Esophagus muscularis mucosa (tissue), 4 donors: ENCODE measurements around the gene CENPT. TPM values are rescaled to one million over a fixed set of nuclear protein-coding genes. Genes with fewer than 3 reads are reported as not detected.
A peak's percentile ranks its signal among the peaks of the same experiment; 100 is the strongest.

Experiments
- DNase-seq: peaks from one replicate; pipeline ENCODE4 v3.0.0-alpha.2; 2017; ENCODE audit errors: extremely low spot score
- H3K27ac ChIP-seq, 4 donors: fragments of 200-600 bp; sonication (generic); replicated peaks in 1 of 4; 1 replicate in 3 of 4; 2 replicates in 1 of 4; pipeline ENCODE4 v1.5.1; 2016 to 2019; ENCODE audit warnings: mild to moderate bottlenecking in 1 of 4
- H3K27me3 ChIP-seq, 4 donors: fragments of 200-600 bp; sonication (generic); one replicate each; pipeline versions ENCODE4 v1.5.1 to v1.6.0; 2016 to 2019
- H3K36me3 ChIP-seq, 4 donors: fragments of 200-600 bp; sonication (generic); one replicate each; pipeline ENCODE4 v1.5.1; 2016 to 2019
- H3K4me1 ChIP-seq, 4 donors: fragments of 200-600 bp; sonication (generic); one replicate each; pipeline ENCODE4 v1.5.1; 2016 to 2019
- H3K4me3 ChIP-seq, 4 donors: fragments of 200-600 bp; sonication (generic); 1 replicate in 2 of 4; 2 replicates in 2 of 4; pipeline ENCODE4 v1.5.1; 2016 to 2019; ENCODE audit warnings: mild to moderate bottlenecking in 4 of 4, moderate library complexity in 1 of 4
- H3K9me3 ChIP-seq, 4 donors: fragments of 200-600 bp; sonication (generic); 1 replicate in 3 of 4; 2 replicates in 1 of 4; pipeline ENCODE4 v1.5.1; 2016 to 2019
- CTCF ChIP-seq, 3 experiments: fragments of 200-600 bp in 2 of 3; fragments of 450-650 bp in 1 of 3; sonication (generic) in 2 of 3; IDR thresholded peaks; one replicate each; pipeline ENCODE4 v1.5.1; 2017 to 2019; ENCODE audit warnings: antibody characterized with exemption in 3 of 3, mild to moderate bottlenecking in 2 of 3, moderate library complexity in 1 of 3
- EP300 ChIP-seq: sonication (generic); formaldehyde crosslinking; IDR thresholded peaks from one replicate; pipeline ENCODE4 v1.6.1; 2017; ENCODE audit warnings: antibody characterized with exemption
- POLR2A ChIP-seq: fragments of 450-650 bp; IDR thresholded peaks from one replicate; pipeline ENCODE4 v1.6.1; 2017; ENCODE audit warnings: antibody characterized with exemption, moderate library complexity, mild to moderate bottlenecking, low read depth
- POLR2AphosphoS5 ChIP-seq, 2 donors: sonication (generic); formaldehyde crosslinking; IDR thresholded peaks; one replicate each; pipeline ENCODE4 v1.6.1; 2017; ENCODE audit warnings: antibody characterized with exemption in 2 of 2
- WGBS: methylation state at CpG from one replicate; pipeline ENCODE4 v1.1.5; 2018; 5-methylcytosine and 5-hydroxymethylcytosine counted together
- intact Hi-C: fragments of 100-400 bp; cut with DNase I; formaldehyde crosslinking; loops from one replicate; pipeline ENCODE4 v1.15.1; 2023
- total RNA-seq, 4 donors: library from RNA; depleted of rRNA; stranded (reverse); fragments of >200 nt; gene quantifications; one replicate each; pipeline versions ENCODE4 v1.1.0 to v1.2.1, GENCODE V29; 2016

CENPT gene
- 10 to 100 TPM; 30.3 to 50.7 (median 33.2) TPM for total RNA-seq

DNA sequence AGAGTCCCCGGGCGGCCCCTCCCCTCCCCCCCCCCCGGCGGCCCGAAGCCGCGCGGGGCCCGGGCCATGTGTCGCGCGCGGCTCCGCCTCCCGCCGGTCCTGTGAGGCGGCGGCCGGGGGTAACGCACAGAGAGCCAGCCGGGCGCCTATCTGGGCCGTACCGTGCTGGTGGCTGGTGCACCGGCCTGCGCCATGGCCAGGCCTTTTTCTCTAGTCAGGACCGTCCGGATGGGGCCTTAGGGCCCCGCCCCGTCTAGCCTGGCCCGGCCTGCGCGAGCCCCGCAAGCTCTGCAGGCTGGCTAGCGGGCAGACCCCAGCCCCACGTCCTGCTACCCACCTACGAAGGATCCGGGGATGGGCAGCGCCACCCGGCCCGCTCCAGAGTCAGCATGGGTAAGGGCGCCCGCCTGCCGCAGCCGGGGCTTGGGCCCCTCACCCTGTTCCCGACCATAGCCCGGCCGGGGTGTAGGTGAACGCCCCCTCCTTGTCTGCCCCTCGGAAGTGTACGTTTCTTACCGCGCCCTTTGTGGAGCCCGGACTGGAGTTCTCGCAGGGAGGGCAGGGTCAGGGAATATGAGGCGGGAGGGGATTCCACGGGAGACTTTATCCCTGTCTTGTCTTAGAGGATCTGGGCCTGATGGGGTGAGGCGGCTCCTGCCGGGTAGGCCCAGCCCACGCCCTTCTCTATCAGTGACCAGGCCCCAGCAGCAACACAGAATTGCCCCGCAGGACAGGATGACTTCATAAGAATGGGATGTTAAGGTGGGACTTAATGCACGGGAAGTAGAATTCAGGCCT lies at the start of gene CENPT:
CENPT (minus strand) TSS at position 630 of the 798 bp plus-strand sequence. CDS start 13,834 bp downstream, outside the sequence.
- WGBS: 0% methylated on average over 17 of the region's 62 CpGs
- intact Hi-C loops: no loop called here
- Histone ChIP-seq H3K9me3 (no peaks in the 10 kb centered on the region), H3K27me3 (no peaks in the 10 kb centered on the region), H3K36me3 (peaks cover 0 to 10% (median 3%) of the 10 kb centered on the region in 4 donors), H3K4me3 (peak within 1 kb of the TSS; percentile 85 to 99 (median 93)), H3K4me1 (peaks cover 48 to 81% (median 63%) of the 10 kb centered on the region in 4 donors), H3K27ac (peak within 1 kb of the TSS; percentile 98 to 99 (median 99))
- DNase-seq: no peak
- no peak for TF ChIP-seq POLR2A
- TF ChIP-seq CTCF (IDR thresholded peaks at IDR 0.05): no peak
- no peak for TF ChIP-seq EP300
- TF ChIP-seq POLR2AphosphoS5 (IDR thresholded peaks at IDR 0.05): no peak

- Histone ChIP-seq H3K36me3 (peaks cover 0 to 13% (median 7%) of the 10 kb centered on the region in 4 donors), H3K27me3 (no peaks in the 10 kb centered on the region), H3K4me3 (no peak overlapping the region), H3K27ac (peak overlapping the region; percentile 25 to 68 (median 64)), H3K9me3 (no peaks in the 10 kb centered on the region), H3K4me1 (peaks cover 47 to 66% (median 60%) of the 10 kb centered on the region in 4 donors)
- no peak for DNase-seq
- 67% methylated on average over 3 of the region's 3 CpGs for WGBS
- intact Hi-C loops: no loop called here
- peak in 1 of 2 donors; percentile 41 for TF ChIP-seq POLR2AphosphoS5 (IDR thresholded peaks at IDR 0.05)
- TF ChIP-seq CTCF (IDR thresholded peaks at IDR 0.05): no peak
Measured at GRCh38 chr16:67897231-67897630, 49.7 kb upstream of the CENPT start.

GRCh38 chr16:67893743-67894399 lies 46.4 kb upstream of the CENPT start:
- H3K9me3 ChIP-seq: no peaks in the 10 kb centered on the region
- intact Hi-C loops: no loop called here
- peaks cover 47 to 61% (median 58%) of the 10 kb centered on the region in 4 donors for H3K4me1 ChIP-seq
- peaks cover 0 to 2% (median 0%) of the 10 kb centered on the region in 4 donors for H3K36me3 ChIP-seq
- no peak for DNase-seq
- peak overlapping the region; percentile 95 to 99 (median 97) for H3K27ac ChIP-seq
- peak overlapping the region; percentile 83 to 96 (median 94) for H3K4me3 ChIP-seq
- WGBS: 20% methylated on average over 13 of the region's 14 CpGs
- no peaks in the 10 kb centered on the region for H3K27me3 ChIP-seq
- TF ChIP-seq POLR2A: no peak
- TF ChIP-seq CTCF (IDR thresholded peaks at IDR 0.05): no peak
- TF ChIP-seq EP300: no peak
- no peak for TF ChIP-seq POLR2AphosphoS5 (IDR thresholded peaks at IDR 0.05)

DNA sequence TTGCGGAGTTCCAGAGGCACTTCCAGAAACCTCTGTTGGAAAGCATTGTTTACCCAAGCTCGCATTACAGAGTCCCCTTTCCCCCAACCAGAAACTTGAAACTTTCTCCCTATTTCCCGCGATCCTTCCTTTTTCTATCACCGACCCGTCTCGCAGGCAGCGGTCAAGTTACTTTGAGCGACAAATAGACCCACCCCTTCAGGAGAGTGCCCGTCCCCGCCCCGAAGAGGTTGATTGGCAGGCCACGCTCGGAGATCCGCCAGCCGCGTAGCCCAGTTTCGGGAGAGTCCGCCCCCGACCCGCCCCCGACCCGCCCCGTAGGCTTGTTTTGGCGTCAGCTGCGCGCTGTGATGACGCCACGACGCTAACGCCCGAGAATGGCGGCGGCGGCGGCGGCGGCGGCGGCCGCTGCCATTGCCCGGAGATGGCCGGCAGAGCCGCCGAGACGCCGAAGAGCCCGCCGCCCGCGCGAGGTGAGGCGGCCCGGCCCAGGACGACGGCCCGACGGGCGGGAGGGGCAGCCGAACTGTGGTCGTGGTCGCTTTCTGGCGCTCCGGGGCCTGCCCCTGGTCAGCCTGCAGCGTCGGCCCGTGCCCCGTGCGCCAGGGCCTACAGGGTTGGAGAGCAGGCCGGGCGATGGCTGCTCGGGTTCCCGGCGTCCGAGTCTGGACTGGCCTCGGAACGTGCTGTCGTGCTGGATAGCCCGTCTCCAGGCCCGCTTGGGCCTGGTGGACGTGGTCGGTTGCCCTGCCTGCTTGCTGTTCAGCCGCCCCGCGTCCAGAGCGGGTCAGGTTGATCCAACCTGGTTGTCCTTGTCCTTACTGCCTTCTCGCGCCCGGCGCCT lies 45.6 kb upstream of the CENPT start, which contains the start of gene PSKH1:
PSKH1 (plus strand) TSS at position 356 of the 844 bp plus-strand sequence. CDS start 15,496 bp downstream, outside the sequence.
- intact Hi-C loops: no loop called here
- peaks cover 46 to 56% (median 53%) of the 10 kb centered on the region in 4 donors for H3K4me1 ChIP-seq
- H3K9me3 ChIP-seq: no peaks in the 10 kb centered on the region
- H3K4me3 ChIP-seq: peak within 1 kb of the TSS; percentile 83 to 96 (median 94)
- under 1% methylated on average over 17 of the region's 90 CpGs for WGBS
- peak; percentile 99 for DNase-seq
- TF ChIP-seq POLR2AphosphoS5 (IDR thresholded peaks at IDR 0.05): peak; percentile 72 to 87
- TF ChIP-seq POLR2A: peak; percentile 42
- no peak for TF ChIP-seq EP300
- peaks cover 0 to 2% (median 0%) of the 10 kb centered on the region in 4 donors for H3K36me3 ChIP-seq
- H3K27ac ChIP-seq: peak within 1 kb of the TSS; percentile 95 to 99 (median 97)
- no peaks in the 10 kb centered on the region for H3K27me3 ChIP-seq
